GM19035 (cell line): ENCODE data around the gene TMOD3.

ENCODE experiments used
- ATAC-seq: cut with Tn5 transposase; IDR thresholded peaks from one replicate; pipeline ENCODE4 v1.9.1; 2021; ENCODE audit not compliant: unreplicated experiment

The TMOD3 gene

GRCh38 chr15:51825698-51826097 lies 3.8 kb upstream of the TMOD3 start:
- ATAC-seq, result no peak

DNA sequence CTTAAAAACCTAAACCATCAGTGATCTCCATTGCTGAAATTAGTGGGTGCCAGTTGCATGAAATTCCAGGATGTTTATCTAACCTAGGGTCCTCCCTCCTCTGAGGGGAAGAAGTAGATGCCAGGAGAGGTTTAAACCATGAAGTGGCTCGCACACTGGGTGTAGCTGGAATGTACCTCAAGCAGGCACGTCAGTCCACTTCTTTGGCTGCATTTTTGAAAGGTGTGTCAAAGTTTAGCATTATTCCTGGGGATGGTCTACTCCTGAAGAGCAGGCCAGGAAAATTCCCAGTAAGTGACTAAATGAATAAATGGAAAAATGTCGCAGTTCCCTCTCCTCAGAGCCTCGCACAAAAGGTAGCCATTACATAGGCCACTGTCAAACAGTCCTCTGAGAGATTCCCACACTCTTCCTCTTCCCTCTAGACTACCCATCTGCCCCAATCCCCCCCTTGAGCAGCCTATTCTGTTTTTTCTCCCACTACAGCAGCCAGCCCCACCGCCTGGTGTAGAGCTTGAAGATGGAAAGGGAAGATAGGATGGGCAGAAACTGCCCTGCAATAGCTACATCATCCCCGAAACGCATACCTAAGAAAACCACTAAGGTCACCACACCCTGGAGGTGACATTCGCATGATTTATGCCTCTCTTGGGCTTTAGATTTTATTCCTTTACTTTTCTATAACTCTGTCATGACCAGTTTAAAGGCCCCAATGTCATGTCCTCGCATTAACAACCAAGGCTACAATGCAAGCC lies 655 bp upstream of the TMOD3 start:
- no peak for ATAC-seq

- ATAC-seq, result peak; percentile 6
These were observed 888 bp downstream of the TMOD3 start for GRCh38 chr15:51830276-51830806.

DNA sequence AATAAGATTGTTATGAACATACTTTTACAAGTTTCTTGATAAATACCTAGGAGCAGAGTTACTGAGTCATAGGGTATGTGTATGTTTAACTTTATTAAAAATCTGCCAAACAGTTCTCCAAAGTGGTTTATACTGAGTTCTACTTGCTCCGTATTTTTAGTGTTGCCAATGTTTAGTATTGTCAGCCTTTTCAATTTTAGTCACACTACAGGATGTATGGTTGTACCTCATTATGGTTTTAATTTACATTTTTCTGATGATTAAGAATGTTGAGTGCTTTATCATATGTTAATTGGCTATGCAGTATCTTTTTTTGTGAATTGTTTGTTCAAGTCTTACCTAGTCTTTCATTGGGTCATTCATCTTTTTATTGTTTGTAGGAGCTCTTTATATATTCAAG lies 4.3 kb downstream of the TMOD3 start:
- ATAC-seq, result no peak

DNA sequence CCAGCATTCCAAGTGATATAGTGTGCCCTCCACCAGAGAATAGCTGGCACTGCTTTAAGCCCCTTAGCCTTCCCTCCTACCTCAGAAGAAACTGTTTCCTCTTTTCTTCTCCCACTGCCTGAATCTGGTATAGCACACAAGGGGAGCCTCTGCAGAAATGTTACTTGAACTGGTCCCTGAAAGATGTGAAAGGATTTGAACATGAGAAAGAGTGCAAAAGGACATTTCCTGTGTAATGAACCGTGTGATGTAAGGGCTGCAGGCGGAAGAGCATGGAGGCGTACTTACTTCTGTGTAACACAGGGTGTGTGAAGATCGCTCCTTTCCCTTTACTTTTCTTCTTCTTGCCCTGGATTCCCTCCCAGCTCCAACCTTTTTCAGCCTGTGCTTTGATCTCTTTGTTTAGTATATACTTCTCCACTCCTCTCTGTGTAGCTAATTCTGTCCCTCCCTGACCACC lies 8.4 kb downstream of the TMOD3 start:
- ATAC-seq, result no peak

DNA sequence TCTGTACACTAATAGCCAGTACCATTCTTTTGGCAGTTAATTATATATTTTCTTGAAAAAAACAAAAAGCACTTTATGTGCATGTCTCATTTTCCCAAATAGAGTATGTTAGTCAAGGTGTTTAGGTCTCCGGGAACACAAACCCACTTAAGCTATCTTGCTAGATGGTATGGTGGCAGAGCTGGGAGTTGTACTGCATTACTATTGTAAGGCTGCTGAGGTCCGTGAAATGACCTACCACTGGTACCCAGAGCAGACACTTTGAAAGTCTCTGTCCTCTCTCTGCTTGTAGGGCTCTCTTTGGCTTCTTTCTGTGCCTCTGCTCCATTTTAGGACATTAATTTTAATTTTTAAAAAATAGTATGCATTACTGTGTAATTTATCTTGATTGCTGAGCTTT lies 8.8 kb downstream of the TMOD3 start:
- no peak for ATAC-seq

GRCh38 chr15:51840692-51841091 lies 11.2 kb downstream of the TMOD3 start:
- no peak for ATAC-seq

- no peak for ATAC-seq
These were observed 12.1 kb downstream of the TMOD3 start for GRCh38 chr15:51841406-51842040.

- no peak for ATAC-seq
These were observed 12.8 kb downstream of the TMOD3 start for GRCh38 chr15:51842265-51842664.

DNA sequence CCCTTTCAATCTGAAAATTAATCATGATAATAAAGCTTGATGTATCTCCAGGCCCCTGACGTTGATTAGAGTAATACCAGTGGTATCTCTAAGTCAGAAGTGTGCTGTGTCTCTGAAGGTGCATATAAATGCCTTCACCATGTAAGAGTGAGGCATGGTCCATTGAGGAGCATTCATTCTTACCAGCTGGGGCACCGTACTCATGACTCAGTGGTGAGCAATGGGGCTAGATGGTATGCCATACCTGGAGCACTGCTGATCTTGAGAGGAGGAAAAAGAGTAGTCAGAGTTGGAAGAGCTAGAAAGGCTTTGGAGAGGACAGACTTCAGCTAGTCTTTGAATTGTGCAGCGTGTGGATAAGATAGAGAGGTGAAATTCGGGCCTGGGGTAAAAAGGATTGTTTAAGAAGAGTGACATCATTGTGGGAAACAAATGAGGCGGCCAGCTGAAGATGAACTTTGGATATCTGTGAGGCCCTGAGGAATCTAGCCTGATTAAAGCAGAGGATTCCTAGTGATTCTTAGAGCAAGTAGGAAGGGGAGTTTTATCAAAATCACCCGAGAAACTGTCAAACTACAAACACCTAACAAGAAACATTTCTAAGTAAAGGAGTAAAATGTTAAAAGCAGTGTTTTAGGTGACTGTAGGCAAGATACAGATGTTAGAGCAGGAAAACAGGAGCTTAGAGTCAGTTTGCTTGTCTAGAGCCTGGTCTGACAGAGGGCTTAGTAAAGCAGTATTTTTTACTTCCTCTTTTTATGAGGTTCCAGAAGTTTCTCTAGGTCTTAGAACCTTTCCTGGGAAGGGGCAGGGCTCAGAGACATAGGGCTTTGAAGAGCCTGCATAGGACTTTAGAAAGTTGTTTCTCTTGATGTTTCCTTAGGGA lies 13.6 kb downstream of the TMOD3 start:
- ATAC-seq, result no peak

DNA sequence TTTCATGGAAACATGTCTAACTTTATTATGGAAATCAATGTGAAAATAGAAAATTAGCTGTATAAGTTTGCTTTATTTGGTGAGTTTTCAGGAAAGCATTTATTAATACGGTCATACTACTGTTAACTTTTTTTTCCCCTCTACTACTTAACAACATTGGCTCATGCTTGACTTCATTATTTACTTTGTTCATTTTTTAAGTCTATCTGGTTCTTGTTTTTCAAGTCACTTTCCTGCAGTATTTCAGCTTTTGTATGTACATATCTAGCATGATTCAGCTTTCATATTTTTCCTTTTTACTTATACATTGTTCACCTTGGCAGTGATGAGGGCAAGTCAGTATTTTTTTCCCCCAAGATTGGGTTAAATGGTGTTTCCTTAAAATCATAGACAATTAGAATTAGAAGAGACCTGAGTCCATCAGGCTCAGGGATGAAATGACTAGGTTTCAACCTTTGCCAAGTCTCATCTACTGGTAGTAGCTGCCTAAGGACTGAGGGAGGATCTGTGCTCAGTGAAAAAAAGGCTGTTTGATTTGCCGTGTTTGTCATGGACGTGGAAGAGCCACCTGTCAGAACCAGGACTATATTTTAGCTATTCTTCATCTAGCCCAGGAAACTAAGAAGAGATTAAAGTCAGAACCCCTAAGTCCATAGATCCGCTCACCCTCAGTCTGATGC lies 15.4 kb downstream of the TMOD3 start:
- no peak for ATAC-seq

- ATAC-seq, result no peak
These were observed 16.6 kb downstream of the TMOD3 start for GRCh38 chr15:51846066-51846462.

GRCh38 chr15:51846463-51847230 lies 17.2 kb downstream of the TMOD3 start:
- ATAC-seq, result no peak

- no peak for ATAC-seq
These were observed 19.4 kb downstream of the TMOD3 start for GRCh38 chr15:51848811-51849210.

DNA sequence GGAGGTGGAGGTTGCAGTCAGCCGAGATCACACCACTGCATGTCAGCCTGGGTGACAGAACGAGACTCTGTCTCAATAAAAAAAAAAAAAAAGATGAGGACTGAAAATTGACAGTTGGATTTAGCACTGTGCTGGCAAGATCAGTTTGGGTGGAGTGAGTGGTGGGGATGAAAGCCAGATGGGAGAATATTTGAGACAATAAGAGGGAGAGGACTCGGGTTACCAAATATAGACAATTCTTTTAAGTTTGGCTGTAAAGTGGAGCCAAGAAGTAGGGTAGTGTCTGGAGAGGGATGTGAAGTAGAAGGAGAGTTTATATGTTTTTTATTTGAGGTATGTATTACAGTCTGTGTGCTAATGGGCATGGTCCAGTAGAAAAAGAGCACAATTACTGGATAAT lies 20.4 kb downstream of the TMOD3 start:
- ATAC-seq, result no peak

GRCh38 chr15:51853998-51854397 lies 24.5 kb downstream of the TMOD3 start:
- no peak for ATAC-seq

DNA sequence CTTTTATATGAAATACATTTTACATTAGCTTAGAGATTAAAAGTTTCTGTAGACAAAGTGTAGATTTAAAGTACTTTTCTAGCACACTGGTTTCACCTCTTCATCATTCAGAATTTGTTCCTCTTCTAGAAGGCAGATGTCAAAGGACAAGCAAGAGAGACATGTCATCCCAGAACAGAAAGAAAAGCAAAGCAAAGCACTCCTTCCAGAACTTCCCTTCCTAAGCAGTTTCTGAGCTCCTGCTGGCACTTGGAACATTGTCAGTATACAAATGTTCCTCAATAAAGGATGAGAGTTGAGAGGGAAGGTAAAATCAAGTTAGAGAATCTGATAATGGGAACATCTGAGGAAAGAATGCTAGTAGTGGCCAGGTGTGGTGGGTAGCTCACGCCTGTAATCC lies 26.2 kb downstream of the TMOD3 start:
- no peak for ATAC-seq

DNA sequence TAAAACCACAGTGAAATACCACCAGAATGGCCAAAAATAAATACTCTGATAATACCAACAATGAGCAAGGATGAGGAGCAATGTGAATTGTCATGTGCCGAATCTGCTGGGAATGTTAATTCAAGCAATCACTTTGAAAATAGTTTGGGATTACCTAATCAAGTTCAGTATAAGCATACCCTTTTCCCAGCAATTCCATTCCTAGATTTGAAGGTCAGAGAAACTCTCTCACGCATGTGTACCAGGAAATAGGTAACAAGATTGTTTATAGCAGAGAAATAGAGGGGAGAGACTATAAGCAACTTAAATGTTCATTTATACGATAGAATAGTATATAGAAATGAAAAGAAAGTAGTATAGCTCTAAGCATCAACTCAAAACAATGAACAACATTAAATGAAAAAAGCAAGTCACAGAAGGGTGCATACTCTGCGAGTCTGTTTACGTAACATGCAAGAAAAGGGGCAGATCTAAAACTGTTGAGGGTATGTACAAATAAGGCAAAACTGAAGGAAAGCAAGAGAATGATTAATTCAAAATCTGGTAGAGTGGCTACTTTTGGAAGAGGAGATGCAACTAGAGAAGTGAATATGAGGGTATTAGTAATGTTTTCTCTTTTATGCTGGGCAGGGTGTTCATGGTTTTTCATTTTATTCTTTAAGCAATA lies 27.4 kb downstream of the TMOD3 start:
- ATAC-seq, result no peak

GRCh38 chr15:51861557-51862359 lies 32.3 kb downstream of the TMOD3 start:
- ATAC-seq, result no peak
